Panc1 (cell line): ENCODE data around the gene ZC3H12D.

ENCODE experiments used
- CTCF ChIP-seq: fragments of 450-650 bp; IDR thresholded peaks from 2 replicates; pipeline ENCODE4 v1.5.1; 2017; ENCODE audit warnings: mild to moderate bottlenecking
- POLR2AphosphoS5 ChIP-seq: IDR thresholded peaks from 2 replicates; pipeline ENCODE4 v1.6.1; 2012; ENCODE audit warnings: mild to moderate bottlenecking, low read depth, low read length, moderate library complexity
- REST ChIP-seq, 2 experiments: IDR thresholded peaks; 2 replicates each; pipeline ENCODE4 v1.6.1; 2011 to 2012; ENCODE audit warnings: low read depth in 2 of 2, control low read depth in 1 of 2, low read length in 1 of 2, mild to moderate bottlenecking in 1 of 2, moderate library complexity in 1 of 2; ENCODE audit not compliant: insufficient read depth in 1 of 2
- SIN3A ChIP-seq: IDR thresholded peaks from 2 replicates; pipeline ENCODE4 v1.6.1; 2012; ENCODE audit warnings: low read depth, mild to moderate bottlenecking, low read length, moderate library complexity, borderline replicate concordance; ENCODE audit not compliant: insufficient read depth
- TCF7L2 ChIP-seq: IDR thresholded peaks from 2 replicates; pipeline ENCODE4 v1.6.1; 2011; ENCODE audit warnings: mild to moderate bottlenecking, low read depth, low read length, inconsistent platforms

- no peak for TF ChIP-seq CTCF
- no peak for TF ChIP-seq POLR2AphosphoS5
- TF ChIP-seq SIN3A: no peak
- no peak for TF ChIP-seq TCF7L2
- no peak for TF ChIP-seq REST (IDR thresholded peaks at IDR 0.05; ENCODE audit: insufficient read depth in 1 of 2, low read depth in 2 of 2, low read length in 1 of 2)
Measured at GRCh38 chr6:149464411-149464810, 20.4 kb downstream of the ZC3H12D start.
